Endodermal cell (in vitro differentiated cells): ENCODE data around the gene UPK3B. TPM values are rescaled to one million over a fixed set of nuclear protein-coding genes. Genes with fewer than 3 reads are reported as not detected.
"Not testable (repeated sequence)": the region's sequence is repeated elsewhere in the genome, so short reads cannot be mapped to it uniquely, and the experiment has no call there.

ENCODE experiments used
- DNase-seq: peaks from one replicate; pipeline ENCODE4 v3.0.0-alpha.2; 2017
- H3K27ac ChIP-seq: 2 replicates; pipeline ENCODE4 v1.5.1; 2013; ENCODE audit warnings: mild to moderate bottlenecking, low read depth, low read length, moderate library complexity
- H3K27me3 ChIP-seq: 2 replicates; pipeline ENCODE4 v1.6.1; 2013; ENCODE audit warnings: mild to moderate bottlenecking, low read length, moderate library complexity; ENCODE audit not compliant: insufficient read depth, control insufficient read depth, poor library complexity, severe bottlenecking
- H3K36me3 ChIP-seq: 2 replicates; pipeline ENCODE4 v1.7.0; 2013; ENCODE audit warnings: mild to moderate bottlenecking, low read length, moderate library complexity; ENCODE audit not compliant: control insufficient read depth, insufficient read depth
- H3K4me1 ChIP-seq: one replicate; pipeline ENCODE4 v1.7.0; 2013; ENCODE audit warnings: low read length; ENCODE audit not compliant: control insufficient read depth, insufficient read depth
- H3K4me3 ChIP-seq: 2 replicates; pipeline ENCODE4 v1.5.1; 2013; ENCODE audit warnings: mild to moderate bottlenecking, low read length, moderate library complexity
- H3K9ac ChIP-seq: 2 replicates; pipeline ENCODE4 v1.6.1; 2013; ENCODE audit warnings: mild to moderate bottlenecking, low read length, moderate library complexity; ENCODE audit not compliant: poor library complexity, severe bottlenecking; ENCODE audit errors: extremely low read depth
- H3K9me3 ChIP-seq: 2 replicates; pipeline ENCODE4 v1.6.1; 2013; ENCODE audit warnings: mild to moderate bottlenecking, low read length, moderate library complexity; ENCODE audit not compliant: control insufficient read depth
- H3K27ac Mint-ChIP-seq: 2 replicates; pipeline ENCODE4 v1.8.0; 2020; ENCODE audit warnings: mixed read lengths
- H3K27me3 Mint-ChIP-seq: 2 replicates; pipeline ENCODE4 v1.8.0; 2021; ENCODE audit warnings: mild to moderate bottlenecking, mixed read lengths; ENCODE audit not compliant: insufficient read depth
- H3K36me3 Mint-ChIP-seq: 2 replicates; pipeline ENCODE4 v1.8.0; 2020; ENCODE audit warnings: low read depth, mixed read lengths
- H3K4me1 Mint-ChIP-seq: 2 replicates; pipeline ENCODE4 v1.8.0; 2020; ENCODE audit warnings: mixed read lengths
- H3K4me3 Mint-ChIP-seq: 2 replicates; pipeline ENCODE4 v1.8.0; 2020; ENCODE audit warnings: mild to moderate bottlenecking, moderate library complexity, mixed read lengths
- H3K9me3 Mint-ChIP-seq: 2 replicates; pipeline ENCODE4 v1.8.0; 2020; ENCODE audit warnings: mild to moderate bottlenecking, mixed read lengths
- CTCF ChIP-seq: fragments of 200-600 bp; sonication (generic); conservative IDR thresholded peaks from 2 replicates; pipeline ENCODE4 v1.5.0; 2021; ENCODE audit warnings: antibody characterized with exemption, mild to moderate bottlenecking
- WGBS, 2 experiments: methylation state at CpG; one replicate each; pipeline versions ENCODE4 v1.1.5 to v1.1.7; 2013; ENCODE audit warnings: missing lambda C conversion rate in 2 of 2, mixed read lengths in 1 of 2; ENCODE audit not compliant: insufficient coverage in 1 of 2, insufficient read length in 1 of 2; 5-methylcytosine and 5-hydroxymethylcytosine counted together
- total RNA-seq, 2 donors: library from RNA; stranded (reverse); fragmentation: NEBNext Ultra II Directional in 1 of 2; extraction: Animal tissue kit (Norgen Biotek cat#: 25700) in 1 of 2; gene quantifications; 2 replicates in 1 of 2; 3 replicates in 1 of 2; pipeline ENCODE4 v1.2.1, GENCODE V29; 2021

UPK3B gene
- total RNA-seq, 2 donors from 2014 or later, result 1.2 to 2.3 TPM

GRCh38 chr7:76515999-76516443 is 5.7 kb downstream of the UPK3B start:
- H3K4me1 Mint-ChIP-seq, result no peaks in the 10 kb centered on the region
- Histone ChIP-seq H3K4me3 (no peak overlapping the region), H3K27ac (no peak overlapping the region), H3K9ac (no peak overlapping the region), H3K27me3 (no peaks in the 10 kb centered on the region), H3K9me3 (no peaks in the 10 kb centered on the region), H3K36me3 (no peaks in the 10 kb centered on the region), H3K4me1 (no peaks in the 10 kb centered on the region)
- no peaks in the 10 kb centered on the region for H3K36me3 Mint-ChIP-seq
- H3K27ac Mint-ChIP-seq, result no peak overlapping the region
- no peaks in the 10 kb centered on the region for H3K27me3 Mint-ChIP-seq
- no peaks in the 10 kb centered on the region for H3K9me3 Mint-ChIP-seq
- no peak overlapping the region for H3K4me3 Mint-ChIP-seq
- TF ChIP-seq CTCF, result no peak
- DNase-seq, result no peak
- WGBS, 2 experiments, result 29 to 40% methylated on average over 23 to 32 of the region's 32 CpGs

- H3K36me3 Mint-ChIP-seq, H3K4me1 Mint-ChIP-seq, DNase-seq, H3K36me3 ChIP-seq, H3K27me3 Mint-ChIP-seq, H3K9me3 ChIP-seq, H3K27ac ChIP-seq, H3K4me3 ChIP-seq, H3K9me3 Mint-ChIP-seq, H3K4me3 Mint-ChIP-seq, H3K27ac Mint-ChIP-seq, H3K4me1 ChIP-seq, H3K27me3 ChIP-seq, H3K9ac ChIP-seq: not testable (repeated sequence)
- WGBS, 2 experiments, result 97 to 100% methylated on average over 2 to 6 of the region's 6 CpGs
Measured at GRCh38 chr7:76516932-76517331, 6.6 kb downstream of the UPK3B start.

- WGBS, 2 experiments, result 82% methylated on average over 2 of the region's 4 CpGs; no CpG with 5 or more reads in 1 of the 2 experiments
- not testable (repeated sequence) for H3K4me3 Mint-ChIP-seq, H3K36me3 Mint-ChIP-seq, H3K9me3 ChIP-seq, H3K9ac ChIP-seq, H3K9me3 Mint-ChIP-seq, H3K27ac Mint-ChIP-seq, H3K36me3 ChIP-seq, H3K4me1 ChIP-seq, H3K4me1 Mint-ChIP-seq, DNase-seq, H3K27me3 Mint-ChIP-seq, H3K27me3 ChIP-seq, H3K27ac ChIP-seq, H3K4me3 ChIP-seq
Measured at GRCh38 chr7:76526183-76526582, 15.8 kb downstream of the UPK3B start.

- H3K4me1 ChIP-seq, H3K36me3 ChIP-seq, H3K27ac Mint-ChIP-seq, DNase-seq, H3K27me3 Mint-ChIP-seq, H3K36me3 Mint-ChIP-seq, H3K27me3 ChIP-seq, H3K4me3 Mint-ChIP-seq, H3K9me3 ChIP-seq, H3K27ac ChIP-seq, H3K4me1 Mint-ChIP-seq, H3K9ac ChIP-seq, H3K4me3 ChIP-seq, H3K9me3 Mint-ChIP-seq: not testable (repeated sequence)
- WGBS, 2 experiments, result no CpG with 5 or more reads among the region's 2 CpGs
Measured at GRCh38 chr7:76531643-76532042, 21.3 kb downstream of the UPK3B start.

GRCh38 chr7:76543197-76543596 is 32.8 kb downstream of the UPK3B start, which contains the start of gene SPDYE16:
Gene SPDYE16 (minus strand): TSS chr7:76543297. CDS start chr7:76541459, 1,838 bp downstream.
- H3K4me1 ChIP-seq, H3K27me3 Mint-ChIP-seq, H3K4me3 Mint-ChIP-seq, DNase-seq, H3K9me3 Mint-ChIP-seq, H3K9me3 ChIP-seq, H3K27ac Mint-ChIP-seq, H3K4me1 Mint-ChIP-seq, H3K4me3 ChIP-seq, H3K27me3 ChIP-seq, H3K27ac ChIP-seq, H3K9ac ChIP-seq, H3K36me3 ChIP-seq, H3K36me3 Mint-ChIP-seq: not testable (repeated sequence)
- no CpG with 5 or more reads among the region's 8 CpGs for WGBS, 2 experiments
